HepG2 (cell line): ENCODE results near the gene COQ10B. TPM values are rescaled to one million over a fixed set of nuclear protein-coding genes. Genes with fewer than 3 reads are reported as not detected.
A peak's percentile ranks its signal among the peaks of the same experiment; 100 is the strongest.

Experiments used
- ARNTL ChIP-seq: sonication (generic); formaldehyde crosslinking; IDR thresholded peaks from 2 replicates; pipeline ENCODE4 v1.4.0; 2020; ENCODE audit warnings: mild to moderate bottlenecking, missing genetic modification reagents
- BHLHE40 ChIP-seq: IDR thresholded peaks from 2 replicates; pipeline ENCODE4 v1.6.1; 2011; ENCODE audit warnings: low read length, improper control_type of control experiment
- ELK4 ChIP-seq: sonication (generic); formaldehyde crosslinking; IDR thresholded peaks from 2 replicates; pipeline ENCODE4 v1.9.0; 2021; ENCODE audit warnings: missing genetic modification reagents, borderline replicate concordance
- HNF4A ChIP-seq: sonication (generic); formaldehyde crosslinking; IDR thresholded peaks from 2 replicates; pipeline ENCODE4 v1.4.0; 2020; ENCODE audit warnings: missing genetic modification reagents
- HOXA7 ChIP-seq: sonication (generic); formaldehyde crosslinking; IDR thresholded peaks from 2 replicates; pipeline ENCODE4 v1.8.1; 2022; ENCODE audit warnings: mild to moderate bottlenecking, missing genetic modification reagents, moderate library complexity
- IKZF4 ChIP-seq: sonication (generic); formaldehyde crosslinking; IDR thresholded peaks from 2 replicates; pipeline ENCODE4 v1.5.1; 2020; ENCODE audit warnings: borderline replicate concordance, mild to moderate bottlenecking, low read depth, missing genetic modification reagents; ENCODE audit errors: not compliant biosample characterization
- MTERF4 ChIP-seq: sonication (generic); formaldehyde crosslinking; IDR thresholded peaks from 2 replicates; pipeline ENCODE4 v1.8.0; 2023; ENCODE audit warnings: mild to moderate bottlenecking, missing genetic modification reagents
- PREB ChIP-seq: sonication (generic); formaldehyde crosslinking; IDR thresholded peaks from 2 replicates; pipeline ENCODE4 v1.4.0; 2020; ENCODE audit warnings: missing genetic modification reagents
- RBAK ChIP-seq: sonication (generic); formaldehyde crosslinking; IDR thresholded peaks from 2 replicates; pipeline ENCODE4 v1.5.1; 2020; ENCODE audit warnings: mild to moderate bottlenecking, missing genetic modification reagents
- RELA ChIP-seq: sonication (generic); formaldehyde crosslinking; IDR thresholded peaks from 2 replicates; pipeline ENCODE4 v1.4.0; 2020; ENCODE audit warnings: missing genetic modification reagents
- SNAPC4 ChIP-seq: sonication (generic); formaldehyde crosslinking; IDR thresholded peaks from 2 replicates; pipeline ENCODE4 v1.4.0; 2020; ENCODE audit warnings: mild to moderate bottlenecking, missing genetic modification reagents
- U2AF2 ChIP-seq: fragments of 200-400 bp; formaldehyde crosslinking; IDR thresholded peaks from 2 replicates; pipeline ENCODE4 v1.6.1; 2017; ENCODE audit warnings: low read depth, mild to moderate bottlenecking, low read length
- YEATS4 ChIP-seq: sonication (generic); formaldehyde crosslinking; IDR thresholded peaks from 2 replicates; pipeline ENCODE4 v1.4.0; 2020; ENCODE audit warnings: missing genetic modification reagents, borderline replicate concordance
- ZBTB37 ChIP-seq: sonication (generic); formaldehyde crosslinking; IDR thresholded peaks from 2 replicates; pipeline ENCODE4 v1.4.0; 2020; ENCODE audit warnings: mild to moderate bottlenecking, missing genetic modification reagents
- ZNF12 ChIP-seq: sonication (generic); formaldehyde crosslinking; IDR thresholded peaks from 2 replicates; pipeline ENCODE4 v1.5.0; 2020; ENCODE audit warnings: missing genetic modification reagents
- ZNF713 ChIP-seq: sonication (generic); formaldehyde crosslinking; IDR thresholded peaks from 2 replicates; pipeline ENCODE4 v1.4.0; 2020; ENCODE audit warnings: mild to moderate bottlenecking, missing genetic modification reagents
- polyA plus RNA-seq, 8 experiments: library from polyadenylated mRNA; depleted of rRNA in 3 of 8; stranded (reverse) in 7 of 8; unstranded in 1 of 8; fragments of >200 nt; fragmentation: Illumina TruSeq in 4 of 8; extraction: Trizol in 4 of 8; gene quantifications; 2 replicates each; pipeline versions ENCODE4 v1.2.1 to v1.2.3, GENCODE V29; 2011 to 2016; ENCODE audit warnings: low read depth in 4 of 8, missing spikeins in 1 of 8, mixed read lengths in 1 of 8; ENCODE audit not compliant: insufficient read depth in 1 of 8
- total RNA-seq, 5 experiments: library from RNA; depleted of rRNA; stranded (reverse); fragments of >200 nt; fragmentation: Illumina TruSeq; extraction: Trizol; gene quantifications; 2 replicates each; pipeline ENCODE4 v1.2.3, GENCODE V29; 2016; ENCODE audit warnings: low read depth in 1 of 5

Gene COQ10B
- total and polyA plus RNA-seq, 2 of the 13 experiments (the other 11 are each of a cell fraction or from before 2014, with no cell fraction given): 4.6 to 34.9 TPM

GRCh38 chr2:197453123-197453913, at the start of gene COQ10B (continued):
- TF ChIP-seq BHLHE40 (no peak; the same call in 1 of the 2 replicates), YEATS4 (peak; percentile 87), PREB (CRISPR knock-in tag) (no peak), RELA (CRISPR knock-in tag) (0 out of 2 replicates have a peak, but pooled peaks have one; percentile 23), IKZF4 (peak; percentile 49), ARNTL (CRISPR knock-in tag) (peak; percentile 64), ZBTB37 (CRISPR knock-in tag) (peak; percentile 61; the same call in 1 of the 2 replicates), HNF4A (CRISPR knock-in tag) (0 out of 2 replicates have a peak, but pooled peaks have one; percentile 14), HOXA7 (CRISPR knock-in tag) (no peak), U2AF2 (no peak), MTERF4 (CRISPR knock-in tag) (peak; percentile 41; the same call in 1 of the 2 replicates), ELK4 (CRISPR knock-in tag) (no peak), ZNF713 (CRISPR knock-in tag) (no peak), RBAK (CRISPR knock-in tag) (peak; percentile 50; the same call in 1 of the 2 replicates), ZNF12 (no peak), SNAPC4 (peak; percentile 88)
